HepG2 (cell line): ENCODE measurements around the gene DDOST. TPM values are rescaled to one million over a fixed set of nuclear protein-coding genes. Genes with fewer than 3 reads are reported as not detected.
A peak's percentile ranks its signal among the peaks of the same experiment; 100 is the strongest.

Source experiments
- AKNA ChIP-seq: sonication (generic); formaldehyde crosslinking; IDR thresholded peaks from 2 replicates; pipeline ENCODE4 v1.4.0; 2020; ENCODE audit warnings: missing genetic modification reagents, borderline replicate concordance
- ARID5B ChIP-seq: IDR thresholded peaks from 2 replicates; pipeline ENCODE4 v1.4.0; 2020; ENCODE audit warnings: mild to moderate bottlenecking, missing genetic modification reagents
- FOSL2 ChIP-seq: sonication (generic); formaldehyde crosslinking; IDR thresholded peaks from 2 replicates; pipeline ENCODE4 v1.4.0; 2020; ENCODE audit warnings: missing genetic modification reagents
- GFI1 ChIP-seq: sonication (generic); formaldehyde crosslinking; IDR thresholded peaks from 2 replicates; pipeline ENCODE4 v1.5.0; 2020; ENCODE audit warnings: missing genetic modification reagents, mild to moderate bottlenecking, borderline replicate concordance
- HHEX ChIP-seq: IDR thresholded peaks from 2 replicates; pipeline ENCODE4 v1.6.1; 2016; ENCODE audit warnings: control low read depth
- HNF1B ChIP-seq: sonication (generic); formaldehyde crosslinking; IDR thresholded peaks from 2 replicates; pipeline ENCODE4 v1.5.1; 2020; ENCODE audit warnings: mild to moderate bottlenecking, moderate library complexity, missing genetic modification reagents
- PAX8 ChIP-seq: sonication (generic); formaldehyde crosslinking; IDR thresholded peaks from 2 replicates; pipeline ENCODE4 v1.8.0; 2022; ENCODE audit warnings: mild to moderate bottlenecking, missing genetic modification reagents, borderline replicate concordance
- SMC3 ChIP-seq: IDR thresholded peaks from 2 replicates; pipeline ENCODE4 v1.6.1; 2011; ENCODE audit warnings: low read length, improper control_type of control experiment
- SOX13 ChIP-seq, 3 experiments: fragments of 450-650 bp in 1 of 3; sonication (generic) in 1 of 3; formaldehyde crosslinking in 1 of 3; IDR thresholded peaks in 2 of 3; conservative IDR thresholded peaks in 1 of 3; 2 replicates each; pipeline versions ENCODE4 v1.5.0 to v1.6.1; 2016 to 2020; ENCODE audit warnings: antibody characterized with exemption in 1 of 3, mild to moderate bottlenecking in 1 of 3, missing compliant biosample characterization in 1 of 3, missing genetic modification reagents in 1 of 3, moderate library complexity in 1 of 3
- TGIF2 ChIP-seq: IDR thresholded peaks from 2 replicates; pipeline ENCODE4 v1.6.1; 2016; ENCODE audit warnings: control low read depth, missing compliant biosample characterization
- ZFYVE20 ChIP-seq: sonication (generic); formaldehyde crosslinking; IDR thresholded peaks from 2 replicates; pipeline ENCODE4 v1.8.0; 2023; ENCODE audit warnings: low read depth, mild to moderate bottlenecking, moderate library complexity, missing genetic modification reagents, borderline replicate concordance
- ZKSCAN1 ChIP-seq: fragments of 150-350 bp; IDR thresholded peaks from 2 replicates; pipeline ENCODE4 v1.6.1; 2014; ENCODE audit warnings: low read length
- ZNF343 ChIP-seq: sonication (generic); formaldehyde crosslinking; IDR thresholded peaks from 2 replicates; pipeline ENCODE4 v1.4.0; 2020; ENCODE audit warnings: mild to moderate bottlenecking, missing genetic modification reagents
- ZNF362 ChIP-seq: sonication (generic); formaldehyde crosslinking; IDR thresholded peaks from 2 replicates; pipeline ENCODE4 v1.4.0; 2020; ENCODE audit warnings: missing genetic modification reagents, mild to moderate bottlenecking, borderline replicate concordance
- ZNF784 ChIP-seq: sonication (generic); formaldehyde crosslinking; IDR thresholded peaks from 2 replicates; pipeline ENCODE4 v1.5.1; 2020; ENCODE audit warnings: missing genetic modification reagents, mild to moderate bottlenecking, borderline replicate concordance
- polyA plus RNA-seq, 8 experiments: library from polyadenylated mRNA; depleted of rRNA in 3 of 8; stranded (reverse) in 7 of 8; unstranded in 1 of 8; fragments of >200 nt; fragmentation: Illumina TruSeq in 4 of 8; extraction: Trizol in 4 of 8; gene quantifications; 2 replicates each; pipeline versions ENCODE4 v1.2.1 to v1.2.3, GENCODE V29; 2011 to 2016; ENCODE audit warnings: low read depth in 4 of 8, missing spikeins in 1 of 8, mixed read lengths in 1 of 8; ENCODE audit not compliant: insufficient read depth in 1 of 8
- total RNA-seq, 5 experiments: library from RNA; depleted of rRNA; stranded (reverse); fragments of >200 nt; fragmentation: Illumina TruSeq; extraction: Trizol; gene quantifications; 2 replicates each; pipeline ENCODE4 v1.2.3, GENCODE V29; 2016; ENCODE audit warnings: low read depth in 1 of 5

DDOST gene
- total and polyA plus RNA-seq, 2 of the 13 experiments (the other 11 are each of a cell fraction or from before 2014, with no cell fraction given) = 335 to 494 TPM

GRCh38 chr1:20633190-20634064 lies 27.7 kb downstream of the DDOST start, which contains the start of gene PINK1 (continued):
- TF ChIP-seq ARID5B (CRISPR knock-in tag) = peak; percentile 48; the same call in 1 of the 2 replicates
- TF ChIP-seq HHEX = no peak
- peak; percentile 72 for TF ChIP-seq SMC3
- TF ChIP-seq AKNA = no peak
- no peak for TF ChIP-seq GFI1 (CRISPR knock-in tag)
- TF ChIP-seq HNF1B (CRISPR knock-in tag) = peak; percentile 33
- TF ChIP-seq ZNF343 (CRISPR knock-in tag) = no peak
- TF ChIP-seq FOSL2 (CRISPR knock-in tag) = peak; percentile 68
- TF ChIP-seq ZKSCAN1 = no peak
- TF ChIP-seq SOX13 (IDR thresholded peaks at IDR 0.05) = no peak
- peak in 1 of 2 experiments; percentile 11; a peak in 1 of 4 replicates for TF ChIP-seq SOX13 (CRISPR knock-in tag; conservative IDR thresholded peaks at IDR 0.05 in 1 of 2, IDR thresholded peaks at IDR 0.05 in 1 of 2)
- no peak for TF ChIP-seq ZFYVE20 (CRISPR knock-in tag)
- TF ChIP-seq TGIF2 = no peak
- peak; percentile 79 for TF ChIP-seq ZNF784
- no peak for TF ChIP-seq ZNF362
- no peak for TF ChIP-seq PAX8 (CRISPR knock-in tag)
